SK-N-SH treated with all-trans-retinoic acid at 6 μM for 48 hours (cell line): ENCODE measurements around the gene ZC3H7B.

ENCODE experiments used
- ARNTL ChIP-seq: fragments of 450-650 bp; formaldehyde crosslinking; IDR thresholded peaks from 2 replicates; pipeline ENCODE4 v1.5.0; 2020; ENCODE audit warnings: low read depth, mild to moderate bottlenecking, moderate library complexity, borderline replicate concordance
- ISL1 ChIP-seq: fragments of 250-450 bp; sonication (Bioruptor Pico); IDR thresholded peaks from 2 replicates; pipeline ENCODE4 v2.1.2; 2022; ENCODE audit warnings: mild to moderate bottlenecking, moderate library complexity
- TCF4 ChIP-seq: fragments of 250-450 bp; sonication (Bioruptor Pico); IDR thresholded peaks from 2 replicates; pipeline ENCODE4 v1.8.0; 2021; ENCODE audit warnings: mild to moderate bottlenecking, moderate library complexity, borderline replicate concordance
- ZC3H10 ChIP-seq: fragments of 250-450 bp; sonication (Bioruptor Pico); IDR thresholded peaks from 2 replicates; pipeline ENCODE4 v1.5.1; 2021; ENCODE audit warnings: mild to moderate bottlenecking, moderate library complexity
- ZFP3 ChIP-seq: fragments of 250-450 bp; sonication (Bioruptor Pico); IDR thresholded peaks from 2 replicates; pipeline ENCODE4 v1.5.0; 2020; ENCODE audit warnings: mild to moderate bottlenecking, moderate library complexity
- ZNF70 ChIP-seq: fragments of 450-650 bp; formaldehyde crosslinking; IDR thresholded peaks from 2 replicates; pipeline ENCODE4 v1.5.0; 2020; ENCODE audit warnings: mild to moderate bottlenecking, moderate library complexity
- TF ChIP-seq, protein P1 (sequence below): fragments of 250-450 bp; sonication (Bioruptor Pico); IDR thresholded peaks from 2 replicates; pipeline ENCODE4 v1.5.1; 2020; ENCODE audit warnings: low read depth, mild to moderate bottlenecking, moderate library complexity

- TF ChIP-seq ZC3H10: no peak
- no peak for TF ChIP-seq ZFP3 (CRISPR knock-in tag)
- TF ChIP-seq ARNTL (CRISPR knock-in tag): no peak
- TF ChIP-seq, protein P1, sequence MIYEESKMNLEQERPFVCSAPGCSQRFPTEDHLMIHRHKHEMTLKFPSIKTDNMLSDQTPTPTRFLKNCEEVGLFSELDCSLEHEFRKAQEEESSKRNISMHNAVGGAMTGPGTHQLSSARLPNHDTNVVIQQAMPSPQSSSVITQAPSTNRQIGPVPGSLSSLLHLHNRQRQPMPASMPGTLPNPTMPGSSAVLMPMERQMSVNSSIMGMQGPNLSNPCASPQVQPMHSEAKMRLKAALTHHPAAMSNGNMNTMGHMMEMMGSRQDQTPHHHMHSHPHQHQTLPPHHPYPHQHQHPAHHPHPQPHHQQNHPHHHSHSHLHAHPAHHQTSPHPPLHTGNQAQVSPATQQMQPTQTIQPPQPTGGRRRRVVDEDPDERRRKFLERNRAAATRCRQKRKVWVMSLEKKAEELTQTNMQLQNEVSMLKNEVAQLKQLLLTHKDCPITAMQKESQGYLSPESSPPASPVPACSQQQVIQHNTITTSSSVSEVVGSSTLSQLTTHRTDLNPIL (CRISPR knock-in tag): no peak
- no peak for TF ChIP-seq ZNF70 (CRISPR knock-in tag)
- no peak for TF ChIP-seq TCF4 (CRISPR knock-in tag)
- no peak for TF ChIP-seq ISL1 (CRISPR knock-in tag)
Observed at GRCh38 chr22:41252365-41252764, 49.0 kb upstream of the ZC3H7B start.
